Effector CD8-positive, alpha-beta T cell (primary cell): ENCODE results near the gene SPAG17.
"Not testable (repeated sequence)": the region's sequence is repeated elsewhere in the genome, so short reads cannot be mapped to it uniquely, and the experiment has no call there.

Source experiments
- DNase-seq: peaks from one replicate; lab custom pipeline; 2025; lab: John Stamatoyannopoulos, UW

Gene SPAG17

GRCh38 chr1:117976381-117976780, 208.6 kb downstream of the SPAG17 start:
- no peak for DNase-seq

DNA sequence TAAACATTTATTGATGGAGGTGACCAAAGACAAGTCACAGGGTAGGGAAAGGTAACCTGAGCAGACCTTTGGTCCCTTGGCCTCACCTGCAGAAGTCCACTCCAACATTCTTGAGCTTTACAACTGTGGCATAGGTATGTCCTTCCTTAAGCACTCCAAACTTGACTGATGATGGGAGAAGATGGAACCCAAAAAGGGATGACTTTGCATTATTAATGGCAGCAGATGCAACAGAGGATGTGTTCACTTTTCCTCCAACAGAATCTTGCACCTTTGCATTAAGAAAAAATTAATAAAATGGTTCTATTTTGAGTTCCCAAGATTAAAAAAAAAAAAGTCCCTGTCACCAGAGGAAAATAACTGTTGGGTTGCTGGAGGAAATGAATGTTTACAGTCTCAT, 213.3 kb downstream of the SPAG17 start:
- no peak for DNase-seq

- no peak for DNase-seq
These were observed 214.8 kb downstream of the SPAG17 start for GRCh38 chr1:117970252-117970651.

DNA sequence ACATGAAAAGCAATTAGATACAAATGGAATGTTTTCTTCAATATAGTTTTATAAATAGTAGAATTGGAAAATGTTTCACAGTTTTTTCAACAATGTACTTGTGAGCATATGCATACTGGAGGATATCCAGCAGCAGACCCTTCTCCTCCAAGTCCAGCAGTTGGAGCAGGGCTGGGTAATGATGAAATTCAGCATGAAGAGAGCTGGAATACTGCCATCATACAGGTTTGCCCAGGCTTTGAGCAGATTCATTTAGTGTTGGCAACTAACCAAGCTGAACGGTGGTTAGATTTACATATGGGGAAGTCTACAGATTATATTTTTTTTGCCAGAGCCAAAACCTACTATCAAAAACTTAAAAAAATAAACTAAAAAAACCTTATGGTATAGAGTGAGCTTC, 217.1 kb downstream of the SPAG17 start:
- DNase-seq = no peak

- no peak for DNase-seq
These were observed 217.6 kb downstream of the SPAG17 start for GRCh38 chr1:117967477-117967876.

- DNase-seq = no peak
These were observed 220.6 kb downstream of the SPAG17 start for GRCh38 chr1:117964290-117965038.

DNA sequence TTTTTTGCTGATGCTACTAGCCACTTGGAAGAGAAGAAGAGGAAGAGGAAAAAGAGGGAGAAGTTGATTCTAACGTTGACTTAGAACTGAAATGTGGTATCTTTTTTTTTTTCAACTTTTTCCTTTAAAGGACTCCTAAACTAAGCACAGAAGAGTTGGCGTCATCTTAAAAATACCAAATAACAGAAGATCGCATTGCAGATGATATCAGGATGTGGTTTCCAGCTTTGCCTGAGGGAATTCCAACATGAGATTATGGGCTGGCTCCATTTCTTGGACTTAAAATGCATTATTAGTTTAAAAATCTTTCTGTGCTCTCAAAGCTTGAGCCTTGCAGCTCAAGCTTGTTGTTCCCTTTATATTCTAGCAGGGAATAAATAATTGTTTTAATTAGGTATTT, 225.7 kb downstream of the SPAG17 start:
- DNase-seq = no peak

DNA sequence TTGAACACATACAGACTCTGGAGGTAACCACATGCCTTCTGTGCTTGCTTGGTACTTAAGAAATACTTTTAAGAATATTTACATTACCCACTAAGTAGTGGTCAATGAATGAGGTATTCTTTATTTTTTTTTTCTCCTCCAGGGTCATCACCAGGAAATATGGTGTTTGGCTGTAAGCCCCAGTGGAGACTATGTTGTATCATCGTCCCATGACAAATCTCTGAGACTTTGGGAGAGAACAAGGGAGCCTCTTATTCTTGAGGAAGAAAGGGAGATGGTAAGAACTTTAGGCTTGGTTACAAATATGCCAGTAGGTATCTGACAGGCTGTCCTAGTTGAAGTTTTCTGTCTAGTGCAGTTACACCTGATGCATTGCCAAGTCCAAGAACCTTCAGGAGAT, 232.6 kb downstream of the SPAG17 start:
- DNase-seq = no peak

DNA sequence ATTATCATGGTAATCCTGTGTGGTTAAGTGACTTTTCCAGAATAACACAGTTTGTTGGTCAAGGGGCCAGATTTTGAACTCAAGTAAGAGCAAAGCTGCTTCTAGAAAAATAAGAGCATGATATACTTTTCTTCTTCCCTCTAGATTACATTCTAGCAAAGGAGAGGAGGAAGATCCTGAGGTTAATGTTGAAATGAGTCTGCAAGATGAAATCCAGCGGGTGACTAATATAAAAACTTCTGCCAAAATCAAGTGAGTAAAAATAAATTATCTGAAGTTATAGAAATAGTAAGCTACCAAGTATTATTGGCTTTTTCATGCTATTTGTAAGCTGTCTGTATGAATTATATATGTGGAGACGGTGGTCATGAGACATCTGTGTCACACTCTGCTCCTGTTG, 242.7 kb downstream of the SPAG17 start:
- no peak for DNase-seq

- no peak for DNase-seq
These were observed 251.3 kb downstream of the SPAG17 start for GRCh38 chr1:117933769-117934168.

DNA sequence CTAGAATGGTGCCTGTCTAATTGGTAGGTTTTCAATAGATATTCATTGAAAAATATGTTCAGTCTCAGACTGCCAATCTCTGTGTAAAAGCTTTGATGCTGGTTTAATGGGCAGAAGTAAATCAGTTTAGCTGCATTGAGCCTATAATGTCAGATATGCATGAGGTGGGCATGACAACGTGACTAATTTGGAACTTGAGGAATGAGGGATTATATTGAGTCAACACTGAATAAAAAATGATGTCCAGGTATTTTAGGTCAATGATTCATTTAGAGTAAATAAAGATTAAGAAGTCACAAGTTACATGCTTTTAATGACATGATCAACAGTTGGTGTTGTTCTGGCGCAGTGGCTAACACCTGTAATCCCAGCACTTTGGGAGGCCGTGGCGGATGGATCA, 252.5 kb downstream of the SPAG17 start:
- no peak for DNase-seq

DNA sequence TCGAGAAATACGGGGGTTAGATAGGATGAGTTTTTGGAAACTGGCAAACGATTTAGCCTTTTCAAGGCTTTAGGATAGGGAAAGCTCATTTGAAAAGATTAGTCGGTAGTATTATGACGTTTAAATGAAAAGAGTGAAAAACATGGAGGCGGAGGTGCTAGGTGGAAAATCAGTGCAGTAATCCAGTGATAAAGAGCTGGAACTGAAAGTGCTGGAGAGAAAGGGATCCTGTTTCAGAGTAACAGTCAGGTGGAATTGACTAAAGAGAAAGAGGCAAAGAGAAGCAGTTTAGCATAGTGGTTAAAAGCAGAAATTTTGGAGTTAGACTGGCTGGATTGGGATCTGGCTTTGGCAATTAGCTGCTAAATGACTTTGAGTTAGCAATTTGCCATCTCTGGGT, 254.5 kb downstream of the SPAG17 start:
- DNase-seq = no peak

- DNase-seq = no peak
These were observed 254.9 kb downstream of the SPAG17 start for GRCh38 chr1:117930173-117930447.

DNA sequence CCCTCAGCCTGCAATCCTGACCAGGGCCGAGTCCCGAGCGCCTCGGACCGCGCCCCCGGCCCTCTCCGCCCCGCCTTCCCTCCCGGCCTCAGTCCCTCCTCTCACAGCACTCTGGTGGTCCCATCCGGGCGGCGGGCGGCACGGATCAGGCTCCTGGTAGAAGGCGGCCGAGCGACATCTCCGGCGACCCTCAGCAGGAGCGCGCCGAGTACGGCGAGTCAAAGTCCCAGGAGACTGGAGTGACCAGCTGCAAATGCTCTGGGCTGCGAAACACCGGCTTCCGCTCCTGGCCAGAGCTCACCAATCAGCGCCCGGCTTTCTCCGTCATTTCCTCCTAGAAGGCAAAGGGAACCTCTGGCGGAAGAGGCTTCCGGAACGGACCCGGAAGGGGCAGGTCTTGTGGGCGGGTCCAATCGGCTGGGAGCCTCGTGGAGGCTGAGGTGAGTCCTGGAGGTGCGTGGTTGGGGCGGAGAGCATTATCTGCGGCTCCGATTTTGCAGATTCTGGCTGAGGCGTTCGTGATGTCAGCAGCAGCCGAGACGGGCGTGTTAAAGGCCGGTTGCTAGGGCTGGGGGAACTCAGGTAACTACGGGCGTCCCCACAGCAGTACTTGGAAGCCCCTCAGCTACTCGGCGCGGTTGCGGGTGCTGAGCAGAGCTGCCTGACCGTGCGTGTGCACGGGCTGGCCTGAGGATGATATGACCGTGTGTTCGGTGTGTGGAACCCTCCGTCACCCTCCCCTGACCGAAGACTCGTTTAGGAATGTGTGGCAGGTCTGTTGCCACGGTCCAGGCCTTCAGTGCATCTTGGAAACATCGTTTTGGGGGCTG, 255.5 kb downstream of the SPAG17 start, which contains the start of the genes GDAP2 and WDR3:
TSS of gene GDAP2 (minus strand) at position 279 of the 830 bp plus-strand sequence. CDS start 9,264 bp downstream, outside the sequence.
TSS of gene WDR3 (plus strand) at position 397 of the 830 bp plus-strand sequence. CDS start 3,581 bp downstream, outside the sequence.
- DNase-seq = peak; percentile 93

GRCh38 chr1:117928881-117929342, 256.1 kb downstream of the SPAG17 start:
- peak; percentile 30 for DNase-seq

- no peak for DNase-seq
These were observed 259.0 kb downstream of the SPAG17 start for GRCh38 chr1:117925981-117926380.

DNA sequence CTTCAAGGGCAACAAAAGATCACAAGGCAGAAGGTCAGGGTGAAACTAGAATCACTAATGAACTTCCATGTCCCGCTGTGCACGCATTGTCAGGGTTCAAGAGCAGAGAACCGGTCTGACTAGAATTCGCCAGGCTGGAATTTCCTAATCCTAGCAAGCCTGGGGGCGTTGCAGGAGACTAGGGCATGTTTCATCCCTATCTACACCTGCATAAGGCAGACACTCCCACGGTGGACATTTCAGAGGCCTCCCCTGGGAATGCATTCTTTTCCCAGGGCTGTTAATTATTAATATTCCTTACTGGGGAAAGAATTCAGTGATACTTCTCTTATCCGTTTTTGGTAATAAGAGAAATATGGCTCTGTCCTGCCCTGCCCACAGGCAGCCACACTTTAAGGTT, 262.3 kb downstream of the SPAG17 start:
- DNase-seq = not testable (repeated sequence)

DNA sequence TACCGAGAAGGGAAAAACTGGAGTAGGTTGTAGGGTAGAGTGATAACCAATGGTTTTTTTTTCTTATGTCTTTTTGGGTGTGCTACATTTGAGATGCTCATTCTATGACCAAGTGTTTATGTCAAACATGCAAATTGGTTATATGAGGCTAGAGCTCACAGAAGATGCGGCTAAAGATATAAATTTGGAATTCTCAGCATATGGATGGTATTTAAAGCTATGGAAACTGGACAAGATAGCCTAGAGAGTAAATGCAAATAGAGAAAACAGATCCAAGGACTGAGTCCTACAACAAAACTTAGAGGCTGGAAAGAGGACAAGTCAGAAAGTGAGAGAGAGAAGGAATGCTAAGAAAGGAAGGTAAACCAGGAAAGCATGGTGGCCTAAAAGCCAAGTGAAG, 263.0 kb downstream of the SPAG17 start:
- DNase-seq = no peak

- DNase-seq = no peak
These were observed 265.7 kb downstream of the SPAG17 start for GRCh38 chr1:117919376-117919775.

- DNase-seq = no peak
These were observed 274.0 kb downstream of the SPAG17 start for GRCh38 chr1:117911051-117911450.

DNA sequence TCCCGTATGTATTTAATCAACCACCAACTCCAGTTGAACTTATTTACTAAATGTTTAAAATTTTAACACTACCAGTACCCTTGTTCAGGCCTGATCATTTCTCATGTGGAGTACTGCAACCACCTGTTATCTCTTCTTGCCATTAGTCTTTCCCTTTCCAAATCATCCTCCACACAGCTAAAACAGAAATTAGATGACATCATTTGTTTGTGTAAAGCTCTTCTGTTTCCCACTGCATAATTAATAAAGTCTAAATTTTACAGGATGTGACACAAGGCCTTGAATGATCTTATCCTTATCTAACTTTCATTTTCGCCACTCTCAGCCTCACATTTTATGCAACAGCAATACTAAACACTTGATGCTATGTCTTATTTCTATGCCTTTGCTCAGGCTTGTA, 280.0 kb downstream of the SPAG17 start:
- DNase-seq = no peak

- no peak for DNase-seq
These were observed 280.5 kb downstream of the SPAG17 start for GRCh38 chr1:117904485-117904884.
